Thoracic aorta (tissue), 2 donors: ENCODE data around the gene PYROXD2. TPM values are rescaled to one million over a fixed set of nuclear protein-coding genes. Genes with fewer than 3 reads are reported as not detected.

Experiments used
- ATAC-seq: fragments of 150-250 bp; one replicate; pipeline ENCODE4 v1.8.0; 2017; ENCODE audit warnings: low read depth; ENCODE audit not compliant: insufficient number of reproducible peaks, low FRiP score
- DNase-seq: peaks from one replicate; pipeline ENCODE4 v3.0.0-alpha.2; 2020; ENCODE audit warnings: low spot score
- H3K27ac ChIP-seq, 2 donors: fragments of 200-600 bp; sonication (generic); 1 replicate in 1 of 2; 2 replicates in 1 of 2; pipeline ENCODE4 v1.5.1; 2016; ENCODE audit warnings: mild to moderate bottlenecking in 2 of 2, moderate library complexity in 2 of 2
- H3K27me3 ChIP-seq: fragments of 200-600 bp; sonication (generic); replicated peaks from 2 replicates; pipeline ENCODE4 v1.6.0; 2016; ENCODE audit warnings: mild to moderate bottlenecking; ENCODE audit not compliant: insufficient read depth
- H3K36me3 ChIP-seq: fragments of 200-600 bp; sonication (generic); one replicate; pipeline ENCODE4 v1.5.1; 2016
- H3K4me1 ChIP-seq, 2 donors: fragments of 200-600 bp; sonication (generic); 1 replicate in 1 of 2; 2 replicates in 1 of 2; pipeline versions ENCODE4 v1.5.1 to v1.6.0; 2016; ENCODE audit warnings: low read depth in 2 of 2, mild to moderate bottlenecking in 1 of 2; ENCODE audit not compliant: control insufficient read depth in 1 of 2
- H3K4me3 ChIP-seq: fragments of 200-600 bp; sonication (generic); 2 replicates; pipeline ENCODE4 v1.5.1; 2016; ENCODE audit warnings: mild to moderate bottlenecking
- H3K9me3 ChIP-seq: fragments of 200-600 bp; sonication (generic); 2 replicates; pipeline ENCODE4 v1.5.1; 2016
- CTCF ChIP-seq: fragments of 200-600 bp; sonication (generic); IDR thresholded peaks from one replicate; pipeline ENCODE4 v1.5.1; 2019; ENCODE audit warnings: antibody characterized with exemption
- total RNA-seq, 2 donors: library from RNA; depleted of rRNA; stranded (reverse); fragments of >200 nt; gene quantifications; one replicate each; pipeline versions ENCODE4 v1.1.0 to v1.2.3, GENCODE V29; 2016

PYROXD2 gene
- 1 to 10 TPM; 6.3 to 9.3 TPM for total RNA-seq

- peaks cover 13 to 16% of the 10 kb centered on the region in 2 donors for H3K4me1 ChIP-seq
- H3K27ac ChIP-seq = peak within 1 kb of the TSS; percentile 42 to 72
- no peaks in the 10 kb centered on the region for H3K9me3 ChIP-seq
- H3K4me3 ChIP-seq = peak within 1 kb of the TSS; percentile 83
- TF ChIP-seq CTCF = no peak
- H3K36me3 ChIP-seq = peaks cover 28% of the 10 kb centered on the region
- peak; percentile 68 for DNase-seq
- no peaks in the 10 kb centered on the region for H3K27me3 ChIP-seq
- peak; percentile 86 for ATAC-seq
These were observed at the start of gene PYROXD2 for GRCh38 chr10:98414932-98415730. Gene PYROXD2 (minus strand): TSS chr10:98415182. CDS start chr10:98415135, 47 bp downstream.

GRCh38 chr10:98463976-98464754 is 49.2 kb upstream of the PYROXD2 start:
- Histone ChIP-seq H3K36me3 (no peaks in the 10 kb centered on the region), H3K27ac (no peak overlapping the region), H3K9me3 (no peaks in the 10 kb centered on the region), H3K4me1 (peaks cover 0 to 22% of the 10 kb centered on the region in 2 donors), H3K4me3 (no peak overlapping the region), H3K27me3 (no peaks in the 10 kb centered on the region)
- ATAC-seq (no peak), DNase-seq (no peak)
- TF ChIP-seq CTCF = no peak

- Histone ChIP-seq H3K4me3 (no peak overlapping the region), H3K4me1 (peaks cover 0 to 21% of the 10 kb centered on the region in 2 donors), H3K27me3 (no peaks in the 10 kb centered on the region), H3K36me3 (no peaks in the 10 kb centered on the region), H3K27ac (no peak overlapping the region), H3K9me3 (no peaks in the 10 kb centered on the region)
- DNase-seq (no peak), ATAC-seq (no peak)
- TF ChIP-seq CTCF = no peak
These were observed 48.0 kb upstream of the PYROXD2 start for GRCh38 chr10:98463016-98463415.

GRCh38 chr10:98461500-98461842 is 46.5 kb upstream of the PYROXD2 start:
- TF ChIP-seq CTCF = no peak
- H3K4me1 ChIP-seq = peaks cover 0 to 16% of the 10 kb centered on the region in 2 donors
- H3K27ac ChIP-seq = peak overlapping the region; percentile 2 to 52
- H3K36me3 ChIP-seq = no peaks in the 10 kb centered on the region
- no peaks in the 10 kb centered on the region for H3K27me3 ChIP-seq
- DNase-seq = no peak
- H3K9me3 ChIP-seq = no peaks in the 10 kb centered on the region
- no peak overlapping the region for H3K4me3 ChIP-seq
- ATAC-seq = no peak

- ATAC-seq = peak; percentile 99
These were observed 46.0 kb upstream of the PYROXD2 start for GRCh38 chr10:98460837-98461499.

More at GRCh38 chr10:98460837-98461499, 46.0 kb upstream of the PYROXD2 start:
- Histone ChIP-seq H3K27me3 (no peaks in the 10 kb centered on the region), H3K4me3 (no peak overlapping the region), H3K9me3 (no peaks in the 10 kb centered on the region), H3K27ac (peak overlapping the region; percentile 2 to 52), H3K36me3 (no peaks in the 10 kb centered on the region), H3K4me1 (peaks cover 0 to 16% of the 10 kb centered on the region in 2 donors)
- TF ChIP-seq CTCF = no peak
- no peak for DNase-seq
